Dendritic cell treated with granulocyte-macrophage colony-stimulating factor and Interleukin-4, amounts not matched to agents 40 ng/mL and 50 ng/mL, for 4 days (primary cell): Measurements from ENCODE around the gene PUS7.
"Not testable (repeated sequence)": the region's sequence is repeated elsewhere in the genome, so short reads cannot be mapped to it uniquely, and the experiment has no call there.

Experiments used
- H3K27ac Mint-ChIP-seq: one replicate; pipeline ENCODE4 v1.8.0; 2022; ENCODE audit warnings: mild to moderate bottlenecking, mixed read lengths
- H3K27me3 Mint-ChIP-seq: one replicate; pipeline ENCODE4 v1.8.0; 2022; ENCODE audit warnings: mild to moderate bottlenecking, mixed read lengths
- H3K36me3 Mint-ChIP-seq: one replicate; pipeline ENCODE4 v1.8.0; 2022; ENCODE audit warnings: low read depth, mixed read lengths
- H3K4me1 Mint-ChIP-seq: one replicate; pipeline ENCODE4 v1.8.0; 2022; ENCODE audit warnings: low read depth, mixed read lengths
- H3K4me3 Mint-ChIP-seq: one replicate; pipeline ENCODE4 v1.8.0; 2022; ENCODE audit warnings: mild to moderate bottlenecking, moderate library complexity, mixed read lengths
- H3K9me3 Mint-ChIP-seq: one replicate; pipeline ENCODE4 v1.8.0; 2022; ENCODE audit warnings: mixed read lengths
- intact Hi-C: fragments of 100-400 bp; cut with micrococcal nuclease; formaldehyde crosslinking; loops from one replicate; pipeline ENCODE4 v1.15.0; 2022

The PUS7 gene

GRCh38 chr7:105521027-105521716 lies 899 bp downstream of the PUS7 start:
- Mint-ChIP-seq H3K27me3 (peaks cover 1% of the 10 kb centered on the region), H3K36me3 (peaks cover 18% of the 10 kb centered on the region), H3K4me1 (peaks cover 28% of the 10 kb centered on the region), H3K4me3 (peak overlapping the region; percentile 91), H3K27ac (peak overlapping the region; percentile 96), H3K9me3 (no peaks in the 10 kb centered on the region)
- intact Hi-C loops, result loop anchor here (5.0 kb wide), 1 partner anchor 124 kb away; no protein-coding TSS in a partner anchor

GRCh38 chr7:105520620-105521019 lies 1.5 kb downstream of the PUS7 start:
- H3K36me3 Mint-ChIP-seq, result peaks cover 18% of the 10 kb centered on the region
- intact Hi-C loops, result loop anchor here (5.0 kb wide), 1 partner anchor 123 kb away; no protein-coding TSS in a partner anchor
- H3K9me3 Mint-ChIP-seq, H3K27me3 Mint-ChIP-seq, H3K27ac Mint-ChIP-seq: not testable (repeated sequence)
- H3K4me1 Mint-ChIP-seq, result peaks cover 28% of the 10 kb centered on the region
- peak overlapping the region; percentile 13 for H3K4me3 Mint-ChIP-seq

- H3K4me3 Mint-ChIP-seq, result no peak overlapping the region
Measured at GRCh38 chr7:105519353-105519752, 2.7 kb downstream of the PUS7 start.

GRCh38 chr7:105515610-105516009 lies 6.5 kb downstream of the PUS7 start:
- H3K27me3 Mint-ChIP-seq, H3K9me3 Mint-ChIP-seq, H3K27ac Mint-ChIP-seq, H3K4me3 Mint-ChIP-seq, intact Hi-C loops: not testable (repeated sequence)
- H3K4me1 Mint-ChIP-seq, result peaks cover 16% of the 10 kb centered on the region
- H3K36me3 Mint-ChIP-seq, result peaks cover 12% of the 10 kb centered on the region

More at GRCh38 chr7:105519353-105519752, 2.7 kb downstream of the PUS7 start:
- Mint-ChIP-seq H3K27me3 (no peaks in the 10 kb centered on the region), H3K4me1 (peaks cover 19% of the 10 kb centered on the region), H3K9me3 (no peaks in the 10 kb centered on the region), H3K27ac (no peak overlapping the region), H3K36me3 (peaks cover 18% of the 10 kb centered on the region)
- intact Hi-C loops, result no loop called here

- H3K4me3 Mint-ChIP-seq, result no peak overlapping the region
- peaks cover 16% of the 10 kb centered on the region for H3K4me1 Mint-ChIP-seq
- H3K36me3 Mint-ChIP-seq, result peaks cover 4% of the 10 kb centered on the region
- H3K9me3 Mint-ChIP-seq, result no peaks in the 10 kb centered on the region
- intact Hi-C loops, result no loop called here
- no peaks in the 10 kb centered on the region for H3K27me3 Mint-ChIP-seq
- H3K27ac Mint-ChIP-seq, result no peak overlapping the region
Measured at GRCh38 chr7:105512926-105513526, 9.0 kb downstream of the PUS7 start.

GRCh38 chr7:105512415-105512814 lies 9.7 kb downstream of the PUS7 start:
- Mint-ChIP-seq H3K27me3 (no peaks in the 10 kb centered on the region), H3K36me3 (peaks cover 10% of the 10 kb centered on the region), H3K4me3 (no peak overlapping the region), H3K27ac (no peak overlapping the region), H3K4me1 (peaks cover 16% of the 10 kb centered on the region), H3K9me3 (no peaks in the 10 kb centered on the region)
- intact Hi-C loops, result no loop called here

GRCh38 chr7:105502173-105502572 lies 19.9 kb downstream of the PUS7 start:
- H3K36me3 Mint-ChIP-seq, result peaks cover 59% of the 10 kb centered on the region
- no peaks in the 10 kb centered on the region for H3K27me3 Mint-ChIP-seq
- intact Hi-C loops, result no loop called here

GRCh38 chr7:105497016-105497415 lies 25.1 kb downstream of the PUS7 start:
- Mint-ChIP-seq H3K27ac (no peak overlapping the region), H3K4me3 (no peak overlapping the region), H3K36me3 (peaks cover 29% of the 10 kb centered on the region), H3K4me1 (no peaks in the 10 kb centered on the region), H3K27me3 (no peaks in the 10 kb centered on the region), H3K9me3 (no peaks in the 10 kb centered on the region)
- intact Hi-C loops, result no loop called here

More at GRCh38 chr7:105502173-105502572, 19.9 kb downstream of the PUS7 start:
- H3K4me1 Mint-ChIP-seq, result no peaks in the 10 kb centered on the region
- H3K27ac Mint-ChIP-seq, result no peak overlapping the region
- no peaks in the 10 kb centered on the region for H3K9me3 Mint-ChIP-seq
- no peak overlapping the region for H3K4me3 Mint-ChIP-seq

GRCh38 chr7:105496521-105496920 lies 25.6 kb downstream of the PUS7 start:
- H3K4me1 Mint-ChIP-seq, result no peaks in the 10 kb centered on the region
- H3K4me3 Mint-ChIP-seq, result no peak overlapping the region

GRCh38 chr7:105493923-105494315 lies 28.2 kb downstream of the PUS7 start:
- Mint-ChIP-seq H3K4me3 (no peak overlapping the region), H3K36me3 (peaks cover 11% of the 10 kb centered on the region), H3K27me3 (no peaks in the 10 kb centered on the region), H3K9me3 (no peaks in the 10 kb centered on the region), H3K27ac (no peak overlapping the region), H3K4me1 (no peaks in the 10 kb centered on the region)
- intact Hi-C loops, result no loop called here

More at GRCh38 chr7:105496521-105496920, 25.6 kb downstream of the PUS7 start:
- intact Hi-C loops, result no loop called here
- H3K27ac Mint-ChIP-seq, result no peak overlapping the region
- H3K9me3 Mint-ChIP-seq, result no peaks in the 10 kb centered on the region
- H3K27me3 Mint-ChIP-seq, result no peaks in the 10 kb centered on the region
- peaks cover 24% of the 10 kb centered on the region for H3K36me3 Mint-ChIP-seq

GRCh38 chr7:105493196-105493922 lies 28.7 kb downstream of the PUS7 start:
- H3K4me3 Mint-ChIP-seq, result no peak overlapping the region
- H3K9me3 Mint-ChIP-seq, result no peaks in the 10 kb centered on the region
- H3K36me3 Mint-ChIP-seq, result peaks cover 7% of the 10 kb centered on the region
- no peaks in the 10 kb centered on the region for H3K4me1 Mint-ChIP-seq
- H3K27me3 Mint-ChIP-seq, result no peaks in the 10 kb centered on the region
- intact Hi-C loops, result no loop called here
- H3K27ac Mint-ChIP-seq, result no peak overlapping the region

- no peaks in the 10 kb centered on the region for H3K4me1 Mint-ChIP-seq
- no peaks in the 10 kb centered on the region for H3K27me3 Mint-ChIP-seq
- no peak overlapping the region for H3K27ac Mint-ChIP-seq
- H3K36me3 Mint-ChIP-seq, result peaks cover 33% of the 10 kb centered on the region
- no peaks in the 10 kb centered on the region for H3K9me3 Mint-ChIP-seq
- H3K4me3 Mint-ChIP-seq, result no peak overlapping the region
- intact Hi-C loops, result no loop called here
Measured at GRCh38 chr7:105489409-105489808, 32.7 kb downstream of the PUS7 start.

GRCh38 chr7:105487579-105488571 lies 34.2 kb downstream of the PUS7 start:
- no peaks in the 10 kb centered on the region for H3K27me3 Mint-ChIP-seq
- intact Hi-C loops, result no loop called here
- no peak overlapping the region for H3K27ac Mint-ChIP-seq
- H3K36me3 Mint-ChIP-seq, result peaks cover 33% of the 10 kb centered on the region
- H3K4me3 Mint-ChIP-seq, result no peak overlapping the region
- H3K9me3 Mint-ChIP-seq, result no peaks in the 10 kb centered on the region
- H3K4me1 Mint-ChIP-seq, result no peaks in the 10 kb centered on the region
